Nephron (organoid): ENCODE results near the gene MTA2.

Source experiments
- H3K27ac Mint-ChIP-seq, 3 experiments: 2 replicates each; pipeline ENCODE4 v1.8.0; 2020; ENCODE audit warnings: mixed read lengths in 3 of 3, mild to moderate bottlenecking in 2 of 3, moderate library complexity in 1 of 3
- H3K27me3 Mint-ChIP-seq: 2 replicates; pipeline ENCODE4 v1.8.0; 2021; ENCODE audit warnings: low read depth, mild to moderate bottlenecking, moderate library complexity, mixed read lengths
- H3K36me3 Mint-ChIP-seq: 2 replicates; pipeline ENCODE4 v1.8.0; 2020; ENCODE audit warnings: low read depth, mixed read lengths
- H3K4me1 Mint-ChIP-seq: 2 replicates; pipeline ENCODE4 v1.8.0; 2020; ENCODE audit warnings: mixed read lengths
- H3K4me3 Mint-ChIP-seq, 3 experiments: 2 replicates each; pipeline ENCODE4 v1.8.0; 2020; ENCODE audit warnings: mild to moderate bottlenecking in 3 of 3, mixed read lengths in 3 of 3, moderate library complexity in 2 of 3
- H3K9me3 Mint-ChIP-seq: 2 replicates; pipeline ENCODE4 v1.8.0; 2020; ENCODE audit warnings: mixed read lengths
- CTCF ChIP-seq, 3 experiments: fragments of 200-600 bp; sonication (generic); IDR thresholded peaks; one replicate each; pipeline ENCODE4 v1.5.0; 2021; ENCODE audit warnings: antibody characterized with exemption in 3 of 3; ENCODE audit not compliant: unreplicated experiment in 3 of 3

The MTA2 gene

GRCh38 chr11:62604460-62605120 lies 2.9 kb upstream of the MTA2 start:
- peaks cover 41% of the 10 kb centered on the region for H3K4me1 Mint-ChIP-seq
- H3K36me3 Mint-ChIP-seq, result peaks cover 25% of the 10 kb centered on the region
- peaks cover 16% of the 10 kb centered on the region for H3K27me3 Mint-ChIP-seq
- peak overlapping the region; percentile 61 to 64 (median 63) for H3K4me3 Mint-ChIP-seq
- no peak for TF ChIP-seq CTCF (IDR thresholded peaks at IDR 0.05; ENCODE audit: unreplicated experiment in 3 of 3)
- peak overlapping the region; percentile 46 to 85 (median 81) for H3K27ac Mint-ChIP-seq
- no peaks in the 10 kb centered on the region for H3K9me3 Mint-ChIP-seq

- TF ChIP-seq CTCF (IDR thresholded peaks at IDR 0.05; ENCODE audit: unreplicated experiment in 3 of 3), result no peak
- Mint-ChIP-seq H3K4me3 (peak overlapping the region; percentile 75 to 85 (median 83)), H3K27ac (peak overlapping the region; percentile 46 to 85 (median 81)), H3K36me3 (peaks cover 29% of the 10 kb centered on the region), H3K4me1 (peaks cover 48% of the 10 kb centered on the region), H3K9me3 (no peaks in the 10 kb centered on the region), H3K27me3 (peaks cover 20% of the 10 kb centered on the region)
Measured at GRCh38 chr11:62603776-62604299, 2.2 kb upstream of the MTA2 start.

GRCh38 chr11:62603072-62603408 lies 1.4 kb upstream of the MTA2 start:
- Mint-ChIP-seq H3K4me1 (peaks cover 52% of the 10 kb centered on the region), H3K9me3 (no peaks in the 10 kb centered on the region), H3K27me3 (peaks cover 20% of the 10 kb centered on the region), H3K36me3 (peaks cover 33% of the 10 kb centered on the region), H3K4me3 (peak overlapping the region; percentile 75 to 85 (median 83)), H3K27ac (peak overlapping the region; percentile 20 to 85 (median 46))
- TF ChIP-seq CTCF (IDR thresholded peaks at IDR 0.05; ENCODE audit: unreplicated experiment in 3 of 3), result no peak

GRCh38 chr11:62602141-62603071 lies 741 bp upstream of the MTA2 start:
- no peaks in the 10 kb centered on the region for H3K9me3 Mint-ChIP-seq
- peak overlapping the region; percentile 93 to 95 (median 95) for H3K4me3 Mint-ChIP-seq
- H3K36me3 Mint-ChIP-seq, result peaks cover 35% of the 10 kb centered on the region
- H3K27ac Mint-ChIP-seq, result peak overlapping the region; percentile 87 to 97 (median 92)
- TF ChIP-seq CTCF (IDR thresholded peaks at IDR 0.05; ENCODE audit: unreplicated experiment in 3 of 3), result no peak
- H3K27me3 Mint-ChIP-seq, result peaks cover 20% of the 10 kb centered on the region
- peaks cover 52% of the 10 kb centered on the region for H3K4me1 Mint-ChIP-seq

GRCh38 chr11:62601122-62601371 lies 618 bp downstream of the MTA2 start:
- H3K27me3 Mint-ChIP-seq, result peaks cover 20% of the 10 kb centered on the region
- H3K9me3 Mint-ChIP-seq, result no peaks in the 10 kb centered on the region
- peak overlapping the region in 2 of 3 experiments; percentile 96 to 97 for H3K27ac Mint-ChIP-seq
- peak overlapping the region; percentile 93 to 95 (median 95) for H3K4me3 Mint-ChIP-seq
- peaks cover 47% of the 10 kb centered on the region for H3K36me3 Mint-ChIP-seq
- no peak for TF ChIP-seq CTCF (IDR thresholded peaks at IDR 0.05; ENCODE audit: unreplicated experiment in 3 of 3)
- peaks cover 52% of the 10 kb centered on the region for H3K4me1 Mint-ChIP-seq
